Karpas-422 (cell line): ENCODE results near the gene BORCS8. TPM values are rescaled to one million over a fixed set of nuclear protein-coding genes. Genes with fewer than 3 reads are reported as not detected.
"Not testable (repeated sequence)": the region's sequence is repeated elsewhere in the genome, so short reads cannot be mapped to it uniquely, and the experiment has no call there.

Experiments
- DNase-seq: peaks from one replicate; pipeline ENCODE4 v3.0.0-alpha.2; 2015
- H2AFZ ChIP-seq: fragments of 200-600 bp; sonication (generic); 2 replicates; pipeline ENCODE4 v1.6.1; 2014; ENCODE audit warnings: antibody characterized with exemption, low read length, mixed read lengths
- H3K27ac ChIP-seq: fragments of 200-600 bp; sonication (generic); 2 replicates; pipeline ENCODE4 v1.5.1; 2014; ENCODE audit warnings: mild to moderate bottlenecking, low read length, moderate library complexity
- H3K27me3 ChIP-seq: fragments of 200-600 bp; sonication (generic); 2 replicates; pipeline ENCODE4 v1.6.1; 2014; ENCODE audit warnings: low read length, mixed read lengths
- H3K36me3 ChIP-seq: fragments of 200-600 bp; sonication (generic); 2 replicates; pipeline ENCODE4 v1.6.1; 2014; ENCODE audit warnings: low read length, mixed read lengths; ENCODE audit not compliant: insufficient read depth
- H3K4me1 ChIP-seq: fragments of 200-600 bp; sonication (generic); 2 replicates; pipeline ENCODE4 v1.6.1; 2014; ENCODE audit warnings: mild to moderate bottlenecking, low read length, mixed read lengths
- H3K4me2 ChIP-seq: fragments of 200-600 bp; sonication (generic); 2 replicates; pipeline ENCODE4 v1.6.1; 2014; ENCODE audit warnings: low read length, low read depth, mild to moderate bottlenecking; ENCODE audit not compliant: poor library complexity, severe bottlenecking
- H3K4me3 ChIP-seq: fragments of 200-600 bp; sonication (generic); 2 replicates; pipeline ENCODE4 v1.5.1; 2014; ENCODE audit warnings: mild to moderate bottlenecking, antibody characterized with exemption, low read length, mixed read lengths
- H3K79me2 ChIP-seq: fragments of 200-600 bp; sonication (generic); 2 replicates; pipeline ENCODE4 v1.6.1; 2014; ENCODE audit warnings: mild to moderate bottlenecking, low read length, mixed read lengths
- H3K9ac ChIP-seq: fragments of 200-600 bp; sonication (generic); 2 replicates; pipeline ENCODE4 v1.6.0; 2014; ENCODE audit warnings: low read length
- H3K9me2 ChIP-seq: fragments of 200-600 bp; sonication (generic), shearing (Covaris generic); replicated peaks from 2 replicates; pipeline ENCODE4 v1.6.0; 2014; ENCODE audit warnings: mild to moderate bottlenecking, low read length, moderate library complexity; ENCODE audit not compliant: insufficient read depth
- H3K9me3 ChIP-seq: fragments of 300-700, 200-600 bp; sonication (generic); 2 replicates; pipeline ENCODE4 v1.6.1; 2014; ENCODE audit warnings: low read length, mixed read lengths
- H4K20me1 ChIP-seq: fragments of 200-600 bp; sonication (generic); 2 replicates; pipeline ENCODE4 v1.6.1; 2014; ENCODE audit warnings: mild to moderate bottlenecking, antibody characterized with exemption, low read length, low read depth; ENCODE audit not compliant: insufficient read depth
- total RNA-seq: library from RNA; depleted of rRNA; stranded (reverse); fragments of >200 nt; shearing (Covaris generic); gene quantifications from 2 replicates; pipeline ENCODE4 v1.2.3, GENCODE V29; 2014; ENCODE audit warnings: low replicate concordance

The BORCS8 gene
- total RNA-seq, 1 experiment from 2014 or later, result 6.6 TPM

- Histone ChIP-seq H3K27me3 (no peaks in the 10 kb centered on the region), H3K4me2 (peak overlapping the region; percentile 83), H3K9me2 (no peaks in the 10 kb centered on the region), H3K4me1 (peaks cover 97% of the 10 kb centered on the region), H3K9me3 (no peaks in the 10 kb centered on the region), H3K79me2 (peaks cover 32% of the 10 kb centered on the region), H4K20me1 (peaks cover 31% of the 10 kb centered on the region; the same call in 1 of the 2 replicates), H3K27ac (peak overlapping the region; percentile 99), H3K4me3 (peak overlapping the region; percentile 58), H3K36me3 (peaks cover 40% of the 10 kb centered on the region), H3K9ac (peak overlapping the region; percentile 78), H2AFZ (no peak overlapping the region)
- DNase-seq, result peak; percentile 97
Observed at GRCh38 chr19:19155495-19156219, 36.3 kb downstream of the BORCS8 start.

GRCh38 chr19:19154768-19155494, 37.0 kb downstream of the BORCS8 start:
- no peaks in the 10 kb centered on the region for H3K27me3 ChIP-seq
- H3K4me2 ChIP-seq, result peak overlapping the region; percentile 83
- peaks cover 37% of the 10 kb centered on the region for H3K36me3 ChIP-seq
- H3K4me1 ChIP-seq, result peaks cover 92% of the 10 kb centered on the region
- H3K9me2 ChIP-seq, result no peaks in the 10 kb centered on the region
- H4K20me1 ChIP-seq, result peaks cover 31% of the 10 kb centered on the region; the same call in 1 of the 2 replicates
- peak overlapping the region; percentile 99 for H3K27ac ChIP-seq
- peak overlapping the region; percentile 58 for H3K4me3 ChIP-seq
- peaks cover 29% of the 10 kb centered on the region for H3K79me2 ChIP-seq
- no peaks in the 10 kb centered on the region for H3K9me3 ChIP-seq
- DNase-seq, result peak; percentile 69
- H3K9ac ChIP-seq, result peak overlapping the region; percentile 78
- no peak overlapping the region for H2AFZ ChIP-seq

DNA sequence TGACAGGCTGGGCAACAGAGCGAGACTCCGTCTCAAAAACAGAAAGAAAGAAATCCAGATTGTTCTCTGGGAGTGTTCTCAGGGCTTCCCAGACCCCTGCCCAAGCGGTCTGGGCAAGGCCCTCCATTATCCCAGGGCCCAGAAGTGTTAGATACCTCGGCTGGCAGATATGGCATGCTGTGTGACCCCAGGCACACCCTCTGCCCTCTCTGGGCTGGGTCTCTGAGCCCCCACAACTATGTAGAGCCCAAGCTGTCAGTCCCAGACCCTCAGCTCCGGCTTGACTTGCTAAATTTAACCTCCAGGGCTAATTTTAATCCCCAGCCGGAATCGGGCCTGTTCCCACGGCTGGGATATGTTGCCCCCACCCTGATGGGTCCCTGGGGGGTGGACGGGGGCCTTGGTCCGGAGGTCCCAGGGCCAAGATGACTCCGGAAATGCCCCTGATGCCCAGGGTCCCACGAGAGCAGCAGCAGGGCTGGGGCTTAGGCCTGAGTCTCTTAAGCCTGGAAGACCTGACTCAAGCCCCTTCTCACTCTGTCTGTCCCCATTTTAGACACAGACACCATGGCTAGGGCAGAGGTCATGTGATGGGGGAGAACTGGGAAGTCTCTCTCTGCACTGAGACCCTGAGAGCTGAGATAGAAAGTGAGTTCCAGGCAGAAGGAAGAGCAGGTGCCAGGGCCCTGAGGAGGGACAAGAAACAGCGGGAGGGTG, 39.1 kb downstream of the BORCS8 start:
- peak overlapping the region; percentile 99 for H3K27ac ChIP-seq

DNA sequence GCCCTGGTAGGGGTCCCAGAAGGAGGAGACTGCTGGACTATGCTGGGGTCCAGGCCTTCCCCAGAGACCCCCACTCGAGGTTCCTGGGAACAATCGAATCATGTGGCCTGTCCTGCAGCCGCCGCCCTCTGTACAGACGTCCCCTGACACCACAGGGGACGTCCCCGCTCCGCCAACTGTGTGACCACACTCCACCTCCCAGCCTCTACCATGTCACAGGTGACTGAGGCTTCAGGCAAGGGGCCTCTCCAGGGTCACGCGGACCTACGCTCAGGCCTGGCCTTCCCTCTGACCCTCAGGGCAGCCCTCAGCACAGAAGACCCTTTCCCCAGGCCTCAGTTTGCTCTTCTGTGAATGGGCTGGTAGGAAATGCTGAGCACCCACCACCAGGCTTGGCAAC, 40.5 kb downstream of the BORCS8 start:
- Histone ChIP-seq H3K9me2 (no peaks in the 10 kb centered on the region), H3K4me3 (no peak overlapping the region), H4K20me1 (peaks cover 46% of the 10 kb centered on the region; the same call in 1 of the 2 replicates), H3K9me3 (no peaks in the 10 kb centered on the region), H3K4me2 (no peak overlapping the region), H3K79me2 (peaks cover 21% of the 10 kb centered on the region), H3K36me3 (peaks cover 51% of the 10 kb centered on the region), H2AFZ (no peak overlapping the region), H3K27ac (peak overlapping the region; percentile 99), H3K4me1 (peaks cover 88% of the 10 kb centered on the region), H3K27me3 (no peaks in the 10 kb centered on the region), H3K9ac (no peak overlapping the region)
- DNase-seq, result no peak

More for the DNA sequence above, 39.1 kb downstream of the BORCS8 start:
- no peaks in the 10 kb centered on the region for H3K27me3 ChIP-seq
- no peaks in the 10 kb centered on the region for H3K9me2 ChIP-seq
- H4K20me1 ChIP-seq, result peaks cover 33% of the 10 kb centered on the region; the same call in 1 of the 2 replicates
- H3K4me3 ChIP-seq, result no peak overlapping the region
- peak overlapping the region; percentile 50 for H3K9ac ChIP-seq
- H3K4me1 ChIP-seq, result peaks cover 88% of the 10 kb centered on the region
- H3K4me2 ChIP-seq, result peak overlapping the region; percentile 40
- DNase-seq, result no peak
- H3K36me3 ChIP-seq, result peaks cover 46% of the 10 kb centered on the region
- peaks cover 21% of the 10 kb centered on the region for H3K79me2 ChIP-seq
- no peaks in the 10 kb centered on the region for H3K9me3 ChIP-seq
- no peak overlapping the region for H2AFZ ChIP-seq

DNA sequence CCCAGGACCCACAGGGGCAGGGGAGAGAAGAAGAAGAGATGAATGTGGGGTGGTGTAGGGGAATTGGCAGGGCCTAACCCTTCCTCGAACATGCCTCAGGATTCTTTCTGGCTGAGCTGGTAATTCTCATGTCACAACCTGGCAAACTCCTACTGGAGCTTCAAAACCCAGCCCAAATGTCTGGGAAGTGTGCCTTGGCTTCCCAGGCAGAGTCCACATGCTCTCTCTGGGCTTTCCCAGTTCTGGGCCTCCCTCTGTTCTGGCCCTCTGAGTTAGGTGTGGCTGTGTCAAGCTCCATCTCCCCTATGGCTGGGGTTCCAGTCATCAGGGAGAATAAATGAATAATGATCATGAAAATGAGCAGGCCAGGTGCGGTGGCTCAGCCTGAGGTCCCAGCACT, 42.5 kb downstream of the BORCS8 start:
- no peak overlapping the region for H3K9ac ChIP-seq
- DNase-seq, result peak; percentile 55
- no peaks in the 10 kb centered on the region for H3K27me3 ChIP-seq
- H3K4me1 ChIP-seq, result peaks cover 81% of the 10 kb centered on the region
- no peak overlapping the region for H3K4me3 ChIP-seq
- H3K4me2 ChIP-seq, result no peak overlapping the region
- peak overlapping the region; percentile 77 for H3K27ac ChIP-seq
- H3K79me2 ChIP-seq, result peaks cover 12% of the 10 kb centered on the region
- no peaks in the 10 kb centered on the region for H3K9me3 ChIP-seq
- H4K20me1 ChIP-seq, result peaks cover 41% of the 10 kb centered on the region; the same call in 1 of the 2 replicates
- no peaks in the 10 kb centered on the region for H3K9me2 ChIP-seq
- H3K36me3 ChIP-seq, result peaks cover 56% of the 10 kb centered on the region
- H2AFZ ChIP-seq, result no peak overlapping the region

DNA sequence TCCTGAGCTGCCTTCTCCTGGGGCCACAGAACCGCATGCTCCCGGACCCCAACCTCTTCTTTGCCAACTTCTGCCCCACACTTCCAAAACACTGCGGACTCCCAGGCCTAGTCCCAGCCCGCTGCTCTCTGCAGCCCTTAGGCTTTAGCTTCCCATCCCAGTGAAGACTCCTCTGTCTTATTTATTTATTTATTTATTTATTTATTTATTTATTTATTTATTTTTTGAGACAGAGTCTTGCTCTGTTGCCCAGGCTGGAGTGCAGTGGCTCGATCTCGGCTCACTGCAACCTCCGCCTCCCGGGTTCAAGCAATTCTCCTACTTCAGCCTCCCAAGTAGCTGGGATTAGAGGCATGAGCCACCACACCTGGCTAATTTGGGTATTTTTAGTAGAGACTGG, 43.4 kb downstream of the BORCS8 start:
- H2AFZ ChIP-seq, H3K79me2 ChIP-seq, H3K27me3 ChIP-seq, H3K9me2 ChIP-seq, DNase-seq, H3K4me3 ChIP-seq, H3K9me3 ChIP-seq, H3K4me2 ChIP-seq, H3K9ac ChIP-seq: not testable (repeated sequence)
- H4K20me1 ChIP-seq, result peaks cover 38% of the 10 kb centered on the region; the same call in 1 of the 2 replicates
- peak overlapping the region; percentile 77 for H3K27ac ChIP-seq
- peaks cover 54% of the 10 kb centered on the region for H3K36me3 ChIP-seq
- peaks cover 76% of the 10 kb centered on the region for H3K4me1 ChIP-seq

DNA sequence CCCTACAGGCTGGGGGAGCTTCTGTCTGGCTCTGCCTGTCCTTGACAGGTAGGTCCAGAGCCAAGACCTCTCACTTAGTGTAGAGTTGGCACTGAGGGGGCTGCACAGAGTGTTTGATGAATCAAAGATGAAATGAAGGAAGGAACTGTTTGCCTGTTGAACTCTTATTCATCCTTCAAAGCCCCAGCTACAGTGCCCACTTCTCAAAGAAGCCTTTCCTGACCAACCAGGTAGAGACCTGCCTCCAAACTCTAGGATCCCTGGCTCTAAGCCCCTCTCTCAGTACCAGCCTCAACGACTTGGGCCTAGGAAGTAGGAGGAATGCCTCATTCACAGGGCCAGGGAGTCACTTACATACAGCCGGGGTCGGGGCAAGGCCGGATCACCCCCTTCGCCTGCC, 44.6 kb downstream of the BORCS8 start:
- H3K4me2 ChIP-seq, result no peak overlapping the region
- H3K27me3 ChIP-seq, result no peaks in the 10 kb centered on the region
- no peaks in the 10 kb centered on the region for H3K9me3 ChIP-seq
- no peaks in the 10 kb centered on the region for H3K9me2 ChIP-seq
- H3K9ac ChIP-seq, result peak overlapping the region; percentile 30; the same call in 1 of the 2 replicates
- H3K4me1 ChIP-seq, result peaks cover 65% of the 10 kb centered on the region
- H3K79me2 ChIP-seq, result 0 out of 2 replicates have a peak, but pooled peaks cover 2% of the 10 kb centered on the region
- H3K4me3 ChIP-seq, result no peak overlapping the region
- DNase-seq, result no peak
- H3K36me3 ChIP-seq, result peaks cover 48% of the 10 kb centered on the region
- H2AFZ ChIP-seq, result no peak overlapping the region
- peak overlapping the region; percentile 64 for H3K27ac ChIP-seq
- peaks cover 33% of the 10 kb centered on the region; the same call in 1 of the 2 replicates for H4K20me1 ChIP-seq
